ENCODE results near the gene ESAM. TPM values are rescaled to one million over a fixed set of nuclear protein-coding genes. Genes with fewer than 3 reads are reported as not detected.

ESAM gene
- total RNA-seq, 4 donors from 2014 or later: 18.7 to 91.6 (median 47.7) TPM

- Histone ChIP-seq H3K27me3 (peaks cover 0 to 9% of the 10 kb centered on the region in 2 donors), H3K4me1 (peaks cover 0 to 7% of the 10 kb centered on the region in 2 donors), H3K36me3 (no peaks in the 10 kb centered on the region), H3K4me3 (no peak overlapping the region), H3K27ac (peak overlapping the region in 1 of 2 donors; percentile 4), H3K9me3 (no peaks in the 10 kb centered on the region)
- TF ChIP-seq POLR2A (IDR thresholded peaks at IDR 0.05): no peak
- TF ChIP-seq CTCF (IDR thresholded peaks at IDR 0.05): no peak
- intact Hi-C loops (cut with DNase I; ENCODE audit: low total_unique reads): no loop called here
- no peak for DNase-seq
These were observed 36.9 kb downstream of the ESAM start for GRCh38 chr11:124724979-124725718.

- Histone ChIP-seq H3K27me3 (peaks cover 0 to 9% of the 10 kb centered on the region in 2 donors), H3K9me3 (no peaks in the 10 kb centered on the region), H3K4me3 (no peak overlapping the region), H3K36me3 (no peaks in the 10 kb centered on the region), H3K27ac (no peak overlapping the region), H3K4me1 (peaks cover 0 to 19% of the 10 kb centered on the region in 2 donors)
- no peak for DNase-seq
- intact Hi-C loops (cut with DNase I; ENCODE audit: low total_unique reads): no loop called here
- no peak for TF ChIP-seq POLR2A (IDR thresholded peaks at IDR 0.05)
These were observed 39.9 kb downstream of the ESAM start for GRCh38 chr11:124722176-124722575.

DNA sequence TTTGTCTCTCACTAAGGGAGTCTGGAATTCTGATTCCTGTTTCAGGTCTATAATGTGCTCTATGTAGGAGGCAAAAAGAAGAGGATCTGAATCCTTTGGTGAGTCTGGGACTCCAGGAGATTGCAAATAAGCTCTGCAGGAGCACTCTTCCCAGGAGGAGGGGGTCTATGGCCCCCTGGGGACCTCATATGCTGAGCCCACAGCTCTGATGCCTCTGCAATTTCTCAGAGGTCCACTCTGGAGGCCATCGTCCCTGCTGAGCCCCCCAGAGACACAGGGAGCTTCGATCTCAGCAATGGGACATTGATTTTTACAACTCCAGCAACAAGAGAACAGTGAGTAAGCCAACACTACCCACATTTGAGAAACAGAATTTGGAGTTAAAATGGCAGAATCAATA, 42.6 kb downstream of the ESAM start:
- H3K27ac ChIP-seq: no peak overlapping the region
- no peak for DNase-seq
- H3K4me1 ChIP-seq: peaks cover 0 to 12% of the 10 kb centered on the region in 2 donors
- H3K4me3 ChIP-seq: no peak overlapping the region
- no peaks in the 10 kb centered on the region for H3K36me3 ChIP-seq
- intact Hi-C loops (cut with DNase I; ENCODE audit: low total_unique reads): no loop called here
- H3K9me3 ChIP-seq: no peaks in the 10 kb centered on the region
- peaks cover 0 to 9% of the 10 kb centered on the region in 2 donors for H3K27me3 ChIP-seq
- TF ChIP-seq POLR2A (IDR thresholded peaks at IDR 0.05) (no peak), CTCF (IDR thresholded peaks at IDR 0.05) (no peak)

DNA sequence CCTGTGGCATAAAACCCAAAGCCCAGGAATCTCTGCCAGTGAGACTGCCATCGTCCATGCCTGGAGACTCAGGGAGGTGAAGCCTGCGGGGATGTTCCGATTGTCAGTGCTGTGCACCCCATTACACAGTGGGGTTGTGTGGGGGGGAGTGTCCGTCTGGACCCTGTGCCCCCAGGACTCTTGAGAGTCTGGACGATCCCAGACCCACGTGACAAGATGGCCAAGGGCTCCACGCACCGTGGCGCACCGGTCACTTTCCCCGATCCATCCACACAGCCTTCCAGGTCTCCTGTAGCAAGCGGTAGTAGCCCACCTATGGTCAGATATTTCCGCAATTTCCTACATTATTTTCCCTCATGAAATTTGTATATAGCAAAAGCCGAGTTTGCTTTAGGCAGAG, 43.3 kb downstream of the ESAM start:
- no peaks in the 10 kb centered on the region for H3K36me3 ChIP-seq
- DNase-seq: no peak
- intact Hi-C loops (cut with DNase I; ENCODE audit: low total_unique reads): no loop called here
- TF ChIP-seq POLR2A (IDR thresholded peaks at IDR 0.05) (no peak), CTCF (IDR thresholded peaks at IDR 0.05) (no peak)
- peaks cover 0 to 12% of the 10 kb centered on the region in 2 donors for H3K4me1 ChIP-seq
- H3K9me3 ChIP-seq: no peaks in the 10 kb centered on the region
- no peak overlapping the region for H3K4me3 ChIP-seq
- H3K27ac ChIP-seq: no peak overlapping the region
- H3K27me3 ChIP-seq: peaks cover 0 to 9% of the 10 kb centered on the region in 2 donors

- intact Hi-C loops (cut with DNase I; ENCODE audit: low total_unique reads): no loop called here
- peak in 1 of 2 donors; percentile 27 for DNase-seq
These were observed 44.1 kb downstream of the ESAM start for GRCh38 chr11:124717786-124718651.

More at GRCh38 chr11:124717786-124718651, 44.1 kb downstream of the ESAM start:
- no peaks in the 10 kb centered on the region for H3K9me3 ChIP-seq
- H3K27ac ChIP-seq: peak overlapping the region; percentile 30 to 52
- H3K27me3 ChIP-seq: peaks cover 0 to 9% of the 10 kb centered on the region in 2 donors
- H3K36me3 ChIP-seq: no peaks in the 10 kb centered on the region
- peaks cover 0 to 12% of the 10 kb centered on the region in 2 donors for H3K4me1 ChIP-seq
- peak overlapping the region; percentile 30 to 32 for H3K4me3 ChIP-seq
- TF ChIP-seq CTCF (IDR thresholded peaks at IDR 0.05) (no peak), POLR2A (IDR thresholded peaks at IDR 0.05) (no peak)
